Measurements from ENCODE around the gene PTF1A. TPM values are rescaled to one million over a fixed set of nuclear protein-coding genes. Genes with fewer than 3 reads are reported as not detected.

PTF1A gene
- total and polyA plus RNA-seq, 2 experiments from 2014 or later = not detected

DNA sequence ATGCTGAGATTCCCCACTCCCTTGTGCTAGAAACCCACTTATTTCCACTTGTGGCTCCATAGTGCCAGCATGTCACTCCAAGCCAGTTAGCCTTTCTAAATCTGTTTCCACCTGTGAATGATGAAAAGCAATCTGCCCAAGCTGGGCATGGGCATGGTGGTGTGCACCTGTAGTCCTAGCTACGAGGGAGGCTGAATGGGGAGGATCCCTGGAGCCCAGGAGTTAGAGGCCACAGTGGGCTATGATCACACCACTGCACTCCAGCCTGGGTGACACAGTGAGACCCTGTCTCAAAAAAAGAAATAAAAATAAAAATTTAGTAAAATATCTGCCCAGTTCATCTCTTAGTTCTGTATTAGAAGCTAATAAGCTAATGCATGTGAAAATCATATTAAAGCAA is 5.0 kb upstream of the PTF1A start:
- Histone ChIP-seq H3K36me3 (ENCODE audit: low read depth) (no peaks in the 10 kb centered on the region), H3K4me1 (ENCODE audit: insufficient read depth) (no peaks in the 10 kb centered on the region), H3K27ac (no peak overlapping the region), H3K9ac (no peak overlapping the region), H2AFZ (no peak overlapping the region), H3K4me2 (ENCODE audit: unreplicated experiment) (no peak overlapping the region), H4K20me1 (ENCODE audit: insufficient read depth) (no peaks in the 10 kb centered on the region), H3K9me3 (ENCODE audit: low read depth) (no peaks in the 10 kb centered on the region), H3K79me2 (ENCODE audit: insufficient read depth) (no peaks in the 10 kb centered on the region), H3F3A (ENCODE audit: insufficient read depth) (no peaks in the 10 kb centered on the region), H3K27me3 (replicated peaks; ENCODE audit: insufficient read depth) (peaks cover 13% of the 10 kb centered on the region; the same call in 1 of the 2 replicates), H3K9me2 (ENCODE audit: insufficient read depth) (no peaks in the 10 kb centered on the region), H3K4me3 (no peak overlapping the region)
- in situ Hi-C loops (cut with MboI) = no loop called here
- TF ChIP-seq EZH2 (IDR thresholded peaks at IDR 0.05; ENCODE audit: insufficient read depth, poor library complexity, severe bottlenecking) (no peak), EZH2phosphoT487 (IDR thresholded peaks at IDR 0.05; ENCODE audit: insufficient read depth, low read depth) (no peak)
- no peak for DNase-seq
- WGBS, 2 experiments (ENCODE audit: low coverage in 1 of 2, low lambda C conversion rate in 2 of 2, missing lambda C conversion rate in 2 of 2) = 8 to 14% methylated on average over 1 of the region's 1 CpG

DNA sequence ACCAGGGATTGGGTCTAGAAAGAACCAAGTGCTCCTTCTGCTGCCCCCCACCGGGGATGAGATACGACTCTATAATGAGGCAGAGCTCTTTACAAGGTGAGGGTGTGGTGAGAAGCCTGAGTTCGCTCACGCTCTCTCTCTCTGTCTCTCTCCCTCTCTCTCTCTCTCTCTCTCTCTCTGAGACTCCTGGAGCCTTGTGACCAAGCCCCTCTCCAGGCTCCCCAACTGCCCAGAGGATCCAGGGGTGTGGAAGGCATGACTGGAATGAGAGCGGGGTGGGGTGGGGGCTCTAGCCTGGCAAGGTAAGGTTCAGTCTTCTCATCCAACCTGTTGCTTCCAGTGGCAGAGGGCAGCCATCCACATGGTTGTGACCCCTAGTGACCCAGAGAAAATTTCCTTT is 3.1 kb upstream of the PTF1A start:
- Histone ChIP-seq H3K9me3 (ENCODE audit: low read depth) (no peaks in the 10 kb centered on the region), H3K79me2 (ENCODE audit: insufficient read depth) (no peaks in the 10 kb centered on the region), H3K36me3 (ENCODE audit: low read depth) (no peaks in the 10 kb centered on the region), H3F3A (ENCODE audit: insufficient read depth) (no peaks in the 10 kb centered on the region), H2AFZ (no peak overlapping the region), H3K4me2 (ENCODE audit: unreplicated experiment) (no peak overlapping the region), H4K20me1 (ENCODE audit: insufficient read depth) (no peaks in the 10 kb centered on the region), H3K9me2 (ENCODE audit: insufficient read depth) (no peaks in the 10 kb centered on the region), H3K27ac (no peak overlapping the region), H3K4me1 (ENCODE audit: insufficient read depth) (no peaks in the 10 kb centered on the region), H3K9ac (no peak overlapping the region), H3K4me3 (no peak overlapping the region), H3K27me3 (replicated peaks; ENCODE audit: insufficient read depth) (peaks cover 22% of the 10 kb centered on the region)
- DNase-seq = no peak
- TF ChIP-seq EZH2phosphoT487 (IDR thresholded peaks at IDR 0.05; ENCODE audit: insufficient read depth, low read depth) (no peak), EZH2 (IDR thresholded peaks at IDR 0.05; ENCODE audit: insufficient read depth, poor library complexity, severe bottlenecking) (no peak)
- in situ Hi-C loops (cut with MboI) = no loop called here
- WGBS, 2 experiments (ENCODE audit: low coverage in 1 of 2, low lambda C conversion rate in 2 of 2, missing lambda C conversion rate in 2 of 2) = 7 to 15% methylated on average over 3 to 5 of the region's 5 CpGs

DNA sequence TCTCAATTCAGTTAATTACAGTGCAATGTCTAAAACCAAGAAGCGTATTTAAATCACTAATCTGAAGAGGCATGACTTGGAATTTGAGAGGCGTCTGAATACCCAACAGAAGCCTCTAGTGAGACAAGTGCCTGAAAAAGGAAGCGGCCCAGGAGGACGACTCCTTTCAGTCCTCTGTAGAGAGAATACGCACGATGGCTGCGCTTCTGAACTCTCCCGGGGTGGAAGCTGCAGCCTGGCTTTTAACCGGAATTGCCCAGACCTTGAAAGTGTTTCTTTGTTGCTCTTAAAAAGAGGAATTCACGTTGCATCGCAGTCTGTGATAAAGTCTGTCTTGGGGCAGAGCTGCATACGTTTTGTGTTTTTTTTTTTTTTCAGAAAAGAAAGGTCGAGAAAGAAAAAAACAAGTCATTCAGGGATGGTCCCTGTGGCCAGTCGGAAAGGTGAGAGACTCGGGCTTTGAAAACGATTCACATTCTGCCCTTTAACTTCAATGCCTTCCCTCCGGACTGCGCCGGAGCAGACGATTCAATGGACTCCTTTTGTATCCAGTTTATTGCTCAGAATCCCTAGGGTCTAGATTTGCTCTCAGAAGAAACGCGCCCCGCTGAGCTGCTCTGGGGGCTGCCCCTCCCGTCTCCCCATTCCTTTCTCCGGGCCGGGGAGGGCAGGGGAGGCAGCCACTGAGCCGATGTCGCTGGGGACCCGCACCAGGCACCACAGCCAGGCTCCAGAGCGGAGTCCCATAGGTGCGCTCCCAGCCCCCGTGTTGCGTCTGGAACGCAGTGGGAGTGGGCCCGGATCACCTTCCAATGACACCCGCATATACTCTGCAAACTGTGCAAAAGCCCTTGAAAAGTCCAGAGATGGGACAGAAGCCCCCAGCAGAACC is 994 bp upstream of the PTF1A start:
- Histone ChIP-seq H3K9me2 (ENCODE audit: insufficient read depth) (no peaks in the 10 kb centered on the region), H4K20me1 (ENCODE audit: insufficient read depth) (no peaks in the 10 kb centered on the region; the same call in 1 of the 2 replicates), H3K4me3 (no peak overlapping the region), H3K27ac (no peak overlapping the region), H3K36me3 (ENCODE audit: low read depth) (no peaks in the 10 kb centered on the region), H3K4me2 (ENCODE audit: unreplicated experiment) (no peak overlapping the region), H3K9me3 (ENCODE audit: low read depth) (no peaks in the 10 kb centered on the region), H3K9ac (no peak overlapping the region), H3K79me2 (ENCODE audit: insufficient read depth) (no peaks in the 10 kb centered on the region), H2AFZ (no peak overlapping the region), H3K27me3 (replicated peaks; ENCODE audit: insufficient read depth) (peaks cover 38% of the 10 kb centered on the region), H3F3A (ENCODE audit: insufficient read depth) (no peaks in the 10 kb centered on the region), H3K4me1 (ENCODE audit: insufficient read depth) (no peaks in the 10 kb centered on the region)
- no peak for DNase-seq
- TF ChIP-seq EZH2 (IDR thresholded peaks at IDR 0.05; ENCODE audit: insufficient read depth, poor library complexity, severe bottlenecking) (no peak), EZH2phosphoT487 (IDR thresholded peaks at IDR 0.05; ENCODE audit: insufficient read depth, low read depth) (no peak)
- in situ Hi-C loops (cut with MboI) = no loop called here
- 9% methylated on average over 36 of the region's 36 CpGs for WGBS, 2 experiments (ENCODE audit: low coverage in 1 of 2, low lambda C conversion rate in 2 of 2, missing lambda C conversion rate in 2 of 2)

DNA sequence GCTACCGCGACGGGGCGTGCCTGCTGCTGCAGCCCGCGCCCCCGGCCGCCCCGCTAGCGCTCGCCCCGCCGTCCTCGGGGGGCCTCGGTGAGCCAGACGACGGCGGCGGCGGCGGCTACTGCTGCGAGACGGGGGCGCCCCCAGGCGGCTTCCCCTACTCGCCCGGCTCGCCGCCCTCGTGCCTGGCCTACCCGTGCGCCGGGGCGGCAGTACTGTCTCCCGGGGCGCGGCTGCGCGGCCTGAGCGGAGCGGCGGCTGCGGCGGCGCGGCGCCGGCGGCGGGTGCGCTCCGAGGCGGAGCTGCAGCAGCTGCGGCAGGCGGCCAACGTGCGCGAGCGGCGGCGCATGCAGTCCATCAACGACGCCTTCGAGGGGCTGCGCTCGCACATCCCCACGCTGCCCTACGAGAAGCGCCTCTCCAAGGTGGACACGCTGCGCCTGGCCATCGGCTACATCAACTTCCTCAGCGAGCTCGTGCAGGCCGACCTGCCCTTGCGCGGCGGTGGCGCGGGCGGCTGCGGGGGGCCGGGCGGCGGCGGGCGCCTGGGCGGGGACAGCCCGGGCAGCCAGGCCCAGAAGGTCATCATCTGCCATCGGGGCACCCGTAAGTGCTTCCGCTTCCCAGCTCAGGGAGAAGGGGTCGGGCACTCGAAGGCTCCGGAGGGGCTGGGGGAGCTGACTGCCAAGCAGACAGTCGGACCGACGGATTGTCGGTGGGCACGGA is 761 bp downstream of the PTF1A start:
- no peak overlapping the region for H3K4me2 ChIP-seq (ENCODE audit: unreplicated experiment)
- TF ChIP-seq EZH2 (IDR thresholded peaks at IDR 0.05; ENCODE audit: insufficient read depth, poor library complexity, severe bottlenecking) (no peak), EZH2phosphoT487 (IDR thresholded peaks at IDR 0.05; ENCODE audit: insufficient read depth, low read depth) (no peak)
- WGBS, 2 experiments (ENCODE audit: low coverage in 1 of 2, low lambda C conversion rate in 2 of 2, missing lambda C conversion rate in 2 of 2) = 2% methylated on average over 46 to 55 of the region's 100 CpGs

More for the DNA sequence above, 761 bp downstream of the PTF1A start:
- H4K20me1 ChIP-seq (ENCODE audit: insufficient read depth) = no peaks in the 10 kb centered on the region; the same call in 1 of the 2 replicates
- H3K9ac ChIP-seq = no peak overlapping the region
- DNase-seq = peak; percentile 17
- peaks cover 51% of the 10 kb centered on the region for H3K27me3 ChIP-seq (replicated peaks; ENCODE audit: insufficient read depth)
- no peaks in the 10 kb centered on the region for H3K9me3 ChIP-seq (ENCODE audit: low read depth)
- H2AFZ ChIP-seq = no peak overlapping the region
- H3K36me3 ChIP-seq (ENCODE audit: low read depth) = no peaks in the 10 kb centered on the region
- no peaks in the 10 kb centered on the region for H3F3A ChIP-seq (ENCODE audit: insufficient read depth)
- no peak overlapping the region for H3K27ac ChIP-seq
- no peaks in the 10 kb centered on the region for H3K4me1 ChIP-seq (ENCODE audit: insufficient read depth)
- H3K9me2 ChIP-seq (ENCODE audit: insufficient read depth) = no peaks in the 10 kb centered on the region
- in situ Hi-C loops (cut with MboI) = no loop called here
- no peak overlapping the region for H3K4me3 ChIP-seq
- no peaks in the 10 kb centered on the region for H3K79me2 ChIP-seq (ENCODE audit: insufficient read depth)
